Liver (tissue), 9 donors: ENCODE data around the gene BAG3. TPM values are rescaled to one million over a fixed set of nuclear protein-coding genes. Genes with fewer than 3 reads are reported as not detected.
A peak's percentile ranks its signal among the peaks of the same experiment; 100 is the strongest.

Experiments used
- DNase-seq: peaks from one replicate; pipeline ENCODE4 v3.0.0-alpha.2; 2017; ENCODE audit warnings: low spot score
- H3K27ac ChIP-seq, 2 donors: one replicate each; pipeline ENCODE4 v1.7.0; 2013; ENCODE audit warnings: inconsistent platforms in 2 of 2, low read length in 2 of 2, control low read depth in 1 of 2, low read depth in 1 of 2, mild to moderate bottlenecking in 1 of 2
- H3K27me3 ChIP-seq, 4 donors: one replicate each; pipeline versions ENCODE4 v1.6.1 to v1.7.0; 2013; ENCODE audit warnings: low read length in 3 of 4, inconsistent platforms in 1 of 4, mild to moderate bottlenecking in 1 of 4, moderate library complexity in 1 of 4; ENCODE audit not compliant: control insufficient read depth in 4 of 4, insufficient read depth in 4 of 4
- H3K36me3 ChIP-seq, 4 donors: one replicate each; pipeline versions ENCODE4 v1.6.1 to v1.7.0; 2013; ENCODE audit warnings: low read length in 3 of 4, mild to moderate bottlenecking in 3 of 4, low read depth in 1 of 4, moderate library complexity in 1 of 4; ENCODE audit not compliant: control insufficient read depth in 4 of 4, insufficient read depth in 3 of 4
- H3K4me1 ChIP-seq, 4 donors: one replicate each; pipeline versions ENCODE4 v1.6.1 to v1.7.0; 2013; ENCODE audit warnings: low read length in 3 of 4, mild to moderate bottlenecking in 3 of 4, moderate library complexity in 1 of 4; ENCODE audit not compliant: control insufficient read depth in 4 of 4, insufficient read depth in 4 of 4
- H3K4me3 ChIP-seq, 3 donors: one replicate each; pipeline versions ENCODE4 v1.6.1 to v1.7.0; 2013; ENCODE audit warnings: low read length in 3 of 3, control low read depth in 1 of 3, low read depth in 1 of 3, mild to moderate bottlenecking in 1 of 3
- H3K9ac ChIP-seq, 2 donors: one replicate each; pipeline ENCODE4 v1.7.0; 2013; ENCODE audit warnings: low read length in 2 of 2, mild to moderate bottlenecking in 2 of 2, moderate library complexity in 2 of 2, control low read depth in 1 of 2, low read depth in 1 of 2
- H3K9me3 ChIP-seq, 4 donors: one replicate each; pipeline versions ENCODE4 v1.6.1 to v1.7.0; 2013; ENCODE audit warnings: low read length in 3 of 4; ENCODE audit not compliant: control insufficient read depth in 4 of 4
- FOXA1 ChIP-seq: IDR thresholded peaks from 2 replicates; pipeline ENCODE4 v1.6.1; 2016; ENCODE audit warnings: antibody characterized with exemption
- GABPA ChIP-seq, 2 donors: IDR thresholded peaks in 1 of 2; conservative IDR thresholded peaks in 1 of 2; 2 replicates each; pipeline ENCODE4 v1.6.1; 2016; ENCODE audit warnings: antibody characterized with exemption in 2 of 2, mild to moderate bottlenecking in 1 of 2, moderate library complexity in 1 of 2
- HNF4A ChIP-seq, 2 donors: conservative IDR thresholded peaks; 2 replicates each; pipeline ENCODE4 v1.6.1; 2016; ENCODE audit warnings: antibody characterized with exemption in 2 of 2, mild to moderate bottlenecking in 2 of 2
- NR2F2 ChIP-seq: IDR thresholded peaks from 2 replicates; pipeline ENCODE4 v1.6.1; 2016; ENCODE audit warnings: antibody characterized with exemption
- RAD21 ChIP-seq, 2 donors: IDR thresholded peaks; 2 replicates each; pipeline ENCODE4 v1.6.1; 2016; ENCODE audit warnings: antibody characterized with exemption in 2 of 2, mild to moderate bottlenecking in 2 of 2
- RXRA ChIP-seq, 2 donors: IDR thresholded peaks; 2 replicates each; pipeline ENCODE4 v1.6.1; 2017 to 2018; ENCODE audit warnings: antibody characterized with exemption in 2 of 2, mild to moderate bottlenecking in 1 of 2
- TAF1 ChIP-seq: conservative IDR thresholded peaks from 2 replicates; pipeline ENCODE4 v1.6.1; 2016; ENCODE audit warnings: antibody characterized with exemption, mild to moderate bottlenecking
- YY1 ChIP-seq: IDR thresholded peaks from 2 replicates; pipeline ENCODE4 v1.6.1; 2016; ENCODE audit warnings: antibody characterized with exemption, mild to moderate bottlenecking
- WGBS: extraction: QIAGEN DNeasy Blood & Tissue Kit; methylation state at CpG from one replicate; pipeline ENCODE4 v1.1.7; 2013; 5-methylcytosine and 5-hydroxymethylcytosine counted together
- polyA plus RNA-seq, 2 donors: library from polyadenylated mRNA; stranded (reverse) in 1 of 2; unstranded in 1 of 2; fragments of 200-250 nt in 1 of 2; fragments of >200 nt in 1 of 2; fragmentation: Nextera tagmentation in 1 of 2; extraction: Ambion mirVana in 1 of 2; gene quantifications; one replicate each; pipeline versions ENCODE4 v1.2.1 to v1.2.3, GENCODE V29; 2013 to 2015
- total RNA-seq, 2 donors: library from RNA; depleted of rRNA; stranded (reverse); fragments of >200 nt; gene quantifications; one replicate each; pipeline ENCODE4 v1.2.3, GENCODE V29; 2014
- TF ChIP-seq, protein P1 (sequence below): IDR thresholded peaks from 2 replicates; pipeline ENCODE4 v1.6.1; 2016; ENCODE audit warnings: antibody characterized with exemption, mild to moderate bottlenecking
- TF ChIP-seq, protein P2 (sequence below): fragments of 150-350 bp; IDR thresholded peaks from 2 replicates; pipeline ENCODE4 v1.5.1; 2017; ENCODE audit warnings: improper control_type of control experiment, low read depth, low read length; ENCODE audit not compliant: missing input control
- donor health status: healthy.
- donor health status: healthy.
- donor health status: healthy.
- donor health status: healthy.
- donor health status: healthy.

Gene BAG3
- total and polyA plus RNA-seq, 4 donors = 2.2 to 15.1 (median 6.3) TPM

DNA sequence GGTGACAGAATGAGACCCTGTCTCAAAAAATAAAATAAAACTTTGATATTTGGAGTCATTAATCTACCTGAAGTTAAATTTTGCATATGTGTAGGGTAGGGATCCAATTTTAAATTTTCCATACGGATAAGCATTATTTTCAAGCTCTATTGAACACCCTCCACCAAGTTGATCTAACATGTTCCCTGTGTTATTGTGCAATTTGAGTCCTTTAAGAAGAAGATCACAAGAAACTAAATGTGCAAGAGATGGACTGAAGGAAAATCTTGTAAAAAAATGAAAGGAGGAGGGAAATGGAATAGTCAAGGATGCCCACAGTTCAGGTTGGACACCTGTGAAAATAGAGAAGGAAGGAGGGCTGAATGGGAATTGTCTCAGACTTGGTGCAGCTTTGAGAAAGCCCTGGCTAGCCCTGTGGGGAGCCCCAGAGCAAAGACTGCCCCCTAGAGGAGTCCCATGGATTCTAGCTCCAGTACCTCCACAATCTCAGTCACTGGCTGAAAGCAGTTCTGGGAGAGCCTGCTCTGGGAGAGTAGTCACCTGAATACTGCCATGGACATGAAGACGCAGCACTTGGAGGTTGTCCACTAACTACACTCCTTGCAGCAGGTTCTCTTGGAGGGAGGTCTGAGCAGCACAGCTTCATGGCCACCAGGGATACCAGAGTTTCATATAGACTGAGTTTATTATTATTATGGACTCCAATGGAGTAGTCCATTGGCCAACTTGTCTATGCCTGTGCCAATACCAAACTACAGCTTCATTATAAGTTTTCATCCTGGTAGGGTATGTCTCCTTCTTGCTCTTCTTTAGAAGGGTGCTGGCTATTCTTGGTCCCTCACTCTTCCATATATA, 48.7 kb upstream of the BAG3 start:
- WGBS = 76% methylated on average over 2 of the region's 2 CpGs
- TF ChIP-seq, protein P1, sequence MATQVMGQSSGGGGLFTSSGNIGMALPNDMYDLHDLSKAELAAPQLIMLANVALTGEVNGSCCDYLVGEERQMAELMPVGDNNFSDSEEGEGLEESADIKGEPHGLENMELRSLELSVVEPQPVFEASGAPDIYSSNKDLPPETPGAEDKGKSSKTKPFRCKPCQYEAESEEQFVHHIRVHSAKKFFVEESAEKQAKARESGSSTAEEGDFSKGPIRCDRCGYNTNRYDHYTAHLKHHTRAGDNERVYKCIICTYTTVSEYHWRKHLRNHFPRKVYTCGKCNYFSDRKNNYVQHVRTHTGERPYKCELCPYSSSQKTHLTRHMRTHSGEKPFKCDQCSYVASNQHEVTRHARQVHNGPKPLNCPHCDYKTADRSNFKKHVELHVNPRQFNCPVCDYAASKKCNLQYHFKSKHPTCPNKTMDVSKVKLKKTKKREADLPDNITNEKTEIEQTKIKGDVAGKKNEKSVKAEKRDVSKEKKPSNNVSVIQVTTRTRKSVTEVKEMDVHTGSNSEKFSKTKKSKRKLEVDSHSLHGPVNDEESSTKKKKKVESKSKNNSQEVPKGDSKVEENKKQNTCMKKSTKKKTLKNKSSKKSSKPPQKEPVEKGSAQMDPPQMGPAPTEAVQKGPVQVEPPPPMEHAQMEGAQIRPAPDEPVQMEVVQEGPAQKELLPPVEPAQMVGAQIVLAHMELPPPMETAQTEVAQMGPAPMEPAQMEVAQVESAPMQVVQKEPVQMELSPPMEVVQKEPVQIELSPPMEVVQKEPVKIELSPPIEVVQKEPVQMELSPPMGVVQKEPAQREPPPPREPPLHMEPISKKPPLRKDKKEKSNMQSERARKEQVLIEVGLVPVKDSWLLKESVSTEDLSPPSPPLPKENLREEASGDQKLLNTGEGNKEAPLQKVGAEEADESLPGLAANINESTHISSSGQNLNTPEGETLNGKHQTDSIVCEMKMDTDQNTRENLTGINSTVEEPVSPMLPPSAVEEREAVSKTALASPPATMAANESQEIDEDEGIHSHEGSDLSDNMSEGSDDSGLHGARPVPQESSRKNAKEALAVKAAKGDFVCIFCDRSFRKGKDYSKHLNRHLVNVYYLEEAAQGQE = no peak
- peak; percentile 67 to 76 for TF ChIP-seq RAD21 (IDR thresholded peaks at IDR 0.05)
- TF ChIP-seq NR2F2 = no peak
- no peak for TF ChIP-seq RXRA (IDR thresholded peaks at IDR 0.05)
- no peak for TF ChIP-seq GABPA (IDR thresholded peaks at IDR 0.05 in 1 of 2, conservative IDR thresholded peaks at IDR 0.05 in 1 of 2)
- TF ChIP-seq, protein P2, sequence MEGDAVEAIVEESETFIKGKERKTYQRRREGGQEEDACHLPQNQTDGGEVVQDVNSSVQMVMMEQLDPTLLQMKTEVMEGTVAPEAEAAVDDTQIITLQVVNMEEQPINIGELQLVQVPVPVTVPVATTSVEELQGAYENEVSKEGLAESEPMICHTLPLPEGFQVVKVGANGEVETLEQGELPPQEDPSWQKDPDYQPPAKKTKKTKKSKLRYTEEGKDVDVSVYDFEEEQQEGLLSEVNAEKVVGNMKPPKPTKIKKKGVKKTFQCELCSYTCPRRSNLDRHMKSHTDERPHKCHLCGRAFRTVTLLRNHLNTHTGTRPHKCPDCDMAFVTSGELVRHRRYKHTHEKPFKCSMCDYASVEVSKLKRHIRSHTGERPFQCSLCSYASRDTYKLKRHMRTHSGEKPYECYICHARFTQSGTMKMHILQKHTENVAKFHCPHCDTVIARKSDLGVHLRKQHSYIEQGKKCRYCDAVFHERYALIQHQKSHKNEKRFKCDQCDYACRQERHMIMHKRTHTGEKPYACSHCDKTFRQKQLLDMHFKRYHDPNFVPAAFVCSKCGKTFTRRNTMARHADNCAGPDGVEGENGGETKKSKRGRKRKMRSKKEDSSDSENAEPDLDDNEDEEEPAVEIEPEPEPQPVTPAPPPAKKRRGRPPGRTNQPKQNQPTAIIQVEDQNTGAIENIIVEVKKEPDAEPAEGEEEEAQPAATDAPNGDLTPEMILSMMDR = peak; percentile 39
- no peak for TF ChIP-seq TAF1
- TF ChIP-seq YY1 = no peak
- TF ChIP-seq HNF4A (conservative IDR thresholded peaks at IDR 0.05) = no peak
- H3K4me1 ChIP-seq = peaks cover under 1 to 2% (median 2%) of the 10 kb centered on the region in 4 donors
- no peak overlapping the region for H3K27ac ChIP-seq
- no peaks in the 10 kb centered on the region for H3K27me3 ChIP-seq
- no peaks in the 10 kb centered on the region for H3K36me3 ChIP-seq
- DNase-seq = peak; percentile 43
- H3K9me3 ChIP-seq = no peaks in the 10 kb centered on the region
- H3K9ac ChIP-seq = no peak overlapping the region
- no peak overlapping the region for H3K4me3 ChIP-seq

- Histone ChIP-seq H3K27ac (no peak overlapping the region), H3K4me3 (no peak overlapping the region), H3K4me1 (peaks cover 0 to 4% (median 1%) of the 10 kb centered on the region in 4 donors), H3K9ac (no peak overlapping the region), H3K36me3 (no peaks in the 10 kb centered on the region), H3K9me3 (no peaks in the 10 kb centered on the region), H3K27me3 (no peaks in the 10 kb centered on the region)
- DNase-seq = no peak
- TF ChIP-seq FOXA1 (no peak), RAD21 (IDR thresholded peaks at IDR 0.05) (no peak)
Measured at GRCh38 chr10:119604468-119604867, 46.7 kb upstream of the BAG3 start.
